HL-60/S4 treated with phorbol 12-myristate 13-acetate at 8.2 ng/mL for 4 days and 3 days (cell line): Measurements from ENCODE around the gene PCBP3.

ENCODE experiments used
- in situ Hi-C: fragments of 300-500 bp; cut with MboI; formaldehyde crosslinking; loops from 2 replicates; pipeline ENCODE4 v1.15.0; 2022; ENCODE audit warnings: low sequenced_read_pairs

PCBP3 gene

GRCh38 chr21:45778686-45779085 is 135.2 kb downstream of the PCBP3 start:
- in situ Hi-C loops = no loop called here

DNA sequence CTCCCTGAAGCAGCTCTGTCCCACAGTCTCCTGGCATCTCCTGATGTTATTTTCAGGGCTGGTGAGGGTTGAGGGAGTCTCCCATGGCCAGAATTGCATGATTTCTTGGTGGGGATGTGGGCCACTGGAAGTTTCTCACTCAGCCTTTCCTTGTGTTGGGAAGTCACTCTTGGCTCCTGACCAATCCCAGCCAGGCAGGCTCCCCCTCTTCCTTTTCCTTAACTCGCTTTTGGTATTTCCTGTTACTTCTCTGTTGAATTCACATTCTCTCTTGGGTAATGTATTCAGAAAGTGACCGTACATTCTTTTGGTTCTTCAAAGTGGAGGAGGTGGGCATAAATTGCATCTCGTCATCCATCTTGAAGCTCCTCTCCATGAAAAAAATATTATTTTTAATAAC is 135.7 kb downstream of the PCBP3 start:
- in situ Hi-C loops = no loop called here

GRCh38 chr21:45780647-45781046 is 137.1 kb downstream of the PCBP3 start:
- in situ Hi-C loops = no loop called here

GRCh38 chr21:45781741-45782140 is 138.2 kb downstream of the PCBP3 start:
- in situ Hi-C loops = no loop called here

DNA sequence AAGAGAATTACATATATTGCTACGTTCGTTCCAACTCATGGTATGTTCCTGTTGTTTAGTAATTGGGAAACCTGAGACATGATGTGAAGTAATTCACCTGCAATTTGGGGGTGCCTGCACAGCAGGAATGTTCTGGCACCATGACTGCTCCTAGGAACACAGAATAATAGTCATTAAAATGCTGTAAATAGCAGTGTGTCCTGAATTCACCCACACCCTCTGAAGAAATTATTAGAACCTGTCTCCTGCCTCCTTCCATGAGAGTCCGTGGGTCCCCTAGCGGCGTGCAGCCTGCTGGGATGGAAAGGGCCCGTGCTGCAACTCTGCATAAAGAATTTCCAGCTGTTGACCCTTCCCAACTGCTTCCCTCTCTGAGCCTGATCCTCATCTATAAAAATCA is 143.1 kb downstream of the PCBP3 start:
- in situ Hi-C loops = no loop called here

DNA sequence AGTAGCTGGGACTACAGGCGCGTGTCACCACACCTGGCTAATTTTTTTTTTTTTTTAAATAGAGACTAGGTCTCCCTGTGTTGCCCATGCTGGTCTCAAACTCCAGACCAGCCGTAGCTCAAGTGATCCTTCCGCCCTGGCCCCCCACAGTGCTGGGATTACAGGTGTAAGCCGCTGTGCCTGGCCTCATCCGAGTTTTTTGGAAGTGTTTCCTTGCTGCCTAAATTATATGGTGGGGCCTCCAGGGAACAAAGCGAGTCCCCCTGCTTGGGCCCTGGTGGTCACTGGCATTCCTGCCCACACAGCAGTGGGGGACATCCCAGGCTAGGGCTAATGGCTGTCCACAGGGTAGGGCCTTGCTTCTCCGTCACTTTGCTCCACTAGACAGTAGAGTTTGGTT is 143.8 kb downstream of the PCBP3 start:
- in situ Hi-C loops = no loop called here

GRCh38 chr21:45788198-45788597 is 144.7 kb downstream of the PCBP3 start:
- in situ Hi-C loops = no loop called here

DNA sequence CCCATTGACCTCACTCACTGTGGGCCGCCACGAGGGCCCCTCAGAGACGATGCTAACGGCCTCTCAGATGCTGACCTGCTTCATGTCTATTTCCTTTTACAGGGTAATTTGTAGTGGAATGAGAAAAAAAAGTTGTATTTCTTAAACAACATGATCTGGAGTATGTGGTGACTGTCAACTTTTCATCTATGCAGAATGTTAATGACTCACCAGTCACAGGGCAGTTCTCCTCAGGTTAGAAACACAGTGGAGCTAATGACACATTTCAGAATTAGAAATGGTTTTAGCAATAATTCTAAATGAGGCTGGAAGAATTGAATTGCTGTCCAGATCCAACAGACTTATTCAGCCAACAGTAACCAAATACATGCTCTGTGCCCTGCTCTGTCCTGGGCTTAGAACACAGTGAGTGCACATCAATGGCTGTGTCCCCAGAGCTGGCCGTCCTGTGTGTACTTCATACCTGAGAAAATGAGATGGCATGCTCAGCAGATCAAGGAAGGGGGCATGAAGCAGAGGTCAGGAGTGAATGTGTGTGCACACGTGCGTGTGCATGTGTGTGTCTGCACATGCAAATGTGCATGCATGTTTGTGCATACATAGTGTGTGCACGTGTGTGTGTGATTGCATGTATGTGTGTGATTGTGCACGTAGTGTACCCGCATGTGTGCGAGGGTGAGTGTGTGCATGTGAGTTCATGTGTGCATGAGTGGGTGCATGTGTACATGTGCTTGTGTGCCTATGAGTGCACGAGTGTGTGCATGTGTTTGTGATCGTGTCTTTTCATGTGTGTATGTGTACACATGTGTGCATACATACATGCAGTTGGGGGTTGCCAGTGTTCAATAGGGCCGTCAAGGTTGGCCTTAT is 145.3 kb downstream of the PCBP3 start:
- in situ Hi-C loops = no loop called here

DNA sequence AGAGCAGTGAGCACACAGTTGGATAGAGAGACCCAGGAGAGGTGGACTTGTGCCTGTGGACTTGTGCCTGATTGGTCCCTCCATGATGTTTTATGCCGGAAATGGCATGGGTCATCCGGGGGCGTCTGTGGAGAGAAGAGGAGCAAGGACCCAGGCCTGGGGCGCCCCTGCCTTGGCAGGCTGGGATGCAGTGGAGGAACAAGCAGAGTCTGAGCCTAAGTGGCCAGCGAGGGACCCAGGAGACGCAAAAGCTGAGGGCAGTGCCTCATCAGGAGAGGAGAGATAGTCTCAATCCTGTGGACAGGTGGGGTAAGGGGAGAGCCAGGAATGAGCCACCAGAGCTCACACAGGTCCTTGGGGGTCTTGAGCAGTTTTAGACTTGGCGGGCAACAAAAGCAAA is 146.9 kb downstream of the PCBP3 start:
- in situ Hi-C loops = no loop called here

- in situ Hi-C loops = no loop called here
Measured at GRCh38 chr21:45791562-45792418, 148.3 kb downstream of the PCBP3 start.

DNA sequence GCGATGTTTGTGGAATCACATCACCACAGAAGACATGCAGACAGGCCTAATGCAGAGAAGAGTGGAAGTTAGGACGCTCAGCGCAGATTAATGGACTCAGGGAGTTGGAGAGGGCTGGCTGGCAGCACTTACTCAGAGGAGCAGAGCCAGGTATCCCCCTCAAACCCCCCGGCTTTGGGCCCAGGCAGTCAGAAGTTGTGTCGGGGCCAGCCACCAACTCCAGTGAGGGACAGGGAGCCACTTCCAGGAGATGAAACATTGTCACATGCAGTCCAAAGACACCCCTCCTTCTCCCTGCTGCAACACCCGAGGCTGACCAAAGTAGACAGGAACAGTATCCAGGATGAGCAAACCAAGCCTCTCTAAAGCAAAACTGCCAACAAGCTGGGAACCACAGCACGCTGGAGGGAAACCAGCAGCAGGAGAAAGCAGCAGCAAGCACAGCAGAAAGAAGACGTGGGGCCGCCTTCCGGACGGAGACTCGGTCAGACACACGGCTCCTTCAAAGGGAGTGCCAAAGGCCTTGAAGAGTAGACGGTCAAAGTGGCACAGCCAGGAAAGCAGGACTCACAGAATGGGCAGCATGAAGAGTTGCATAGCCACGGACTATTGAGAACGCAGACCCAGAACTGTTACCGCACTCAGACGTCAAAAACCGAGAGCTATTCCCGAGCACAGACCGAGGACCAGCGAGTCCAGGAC is 149.3 kb downstream of the PCBP3 start:
- in situ Hi-C loops = no loop called here

GRCh38 chr21:45794027-45794426 is 150.5 kb downstream of the PCBP3 start:
- in situ Hi-C loops = no loop called here

GRCh38 chr21:45796003-45796402 is 152.5 kb downstream of the PCBP3 start:
- in situ Hi-C loops = no loop called here

DNA sequence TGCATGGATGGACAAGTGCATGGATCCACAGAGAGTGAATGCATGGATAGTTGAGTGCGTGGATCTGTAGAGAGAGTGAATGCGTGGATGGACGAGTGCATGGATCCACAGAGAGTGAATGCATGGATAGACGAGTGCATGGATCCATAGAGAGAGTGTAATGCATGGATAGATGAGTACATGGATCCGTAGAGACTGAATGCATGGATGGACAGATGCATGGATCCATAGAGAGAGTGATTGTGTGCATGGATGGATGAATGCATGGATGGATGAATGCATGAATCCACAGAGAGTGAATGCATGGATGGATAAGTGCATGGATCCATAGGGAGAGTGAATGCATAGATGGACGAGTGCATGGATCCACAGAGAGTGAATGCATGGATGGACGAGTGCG is 153.8 kb downstream of the PCBP3 start:
- in situ Hi-C loops = no loop called here

DNA sequence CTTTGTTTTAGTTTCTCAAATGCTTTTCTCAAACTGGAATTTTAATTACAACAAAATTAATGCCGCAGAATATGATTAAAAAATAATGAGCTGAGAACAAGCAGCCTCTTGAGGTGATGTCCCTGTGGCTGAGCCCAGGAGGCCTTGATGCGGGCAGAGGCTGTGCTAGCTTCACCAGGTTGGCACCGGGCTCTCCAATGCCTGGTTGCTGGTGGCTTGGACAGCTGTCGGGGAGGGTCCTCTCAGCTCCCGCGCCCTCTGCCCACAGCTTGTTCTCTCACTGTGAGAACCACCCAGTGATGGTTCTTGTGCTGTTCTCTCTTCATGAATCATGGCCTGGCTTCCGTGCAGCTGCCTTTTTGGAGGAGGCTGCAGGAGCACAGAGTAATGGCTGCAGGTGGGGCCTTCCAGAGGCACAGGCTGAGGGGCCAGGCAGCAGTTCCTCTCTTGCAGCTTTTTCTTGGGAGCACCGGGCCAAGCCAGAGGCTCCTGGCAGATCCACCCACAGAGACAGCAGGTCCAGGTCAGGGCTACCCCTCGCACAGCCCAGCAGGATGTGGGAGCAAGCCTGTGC is 156.3 kb downstream of the PCBP3 start:
- in situ Hi-C loops = loop anchor here (25.0 kb wide), 3 partner anchors 238 to 513 kb away; partner anchors contain the start of gene POFUT2

- in situ Hi-C loops = loop anchor here (25.0 kb wide), 3 partner anchors 238 to 513 kb away; partner anchors contain the start of gene POFUT2
Measured at GRCh38 chr21:45800339-45801080, 157.0 kb downstream of the PCBP3 start.

DNA sequence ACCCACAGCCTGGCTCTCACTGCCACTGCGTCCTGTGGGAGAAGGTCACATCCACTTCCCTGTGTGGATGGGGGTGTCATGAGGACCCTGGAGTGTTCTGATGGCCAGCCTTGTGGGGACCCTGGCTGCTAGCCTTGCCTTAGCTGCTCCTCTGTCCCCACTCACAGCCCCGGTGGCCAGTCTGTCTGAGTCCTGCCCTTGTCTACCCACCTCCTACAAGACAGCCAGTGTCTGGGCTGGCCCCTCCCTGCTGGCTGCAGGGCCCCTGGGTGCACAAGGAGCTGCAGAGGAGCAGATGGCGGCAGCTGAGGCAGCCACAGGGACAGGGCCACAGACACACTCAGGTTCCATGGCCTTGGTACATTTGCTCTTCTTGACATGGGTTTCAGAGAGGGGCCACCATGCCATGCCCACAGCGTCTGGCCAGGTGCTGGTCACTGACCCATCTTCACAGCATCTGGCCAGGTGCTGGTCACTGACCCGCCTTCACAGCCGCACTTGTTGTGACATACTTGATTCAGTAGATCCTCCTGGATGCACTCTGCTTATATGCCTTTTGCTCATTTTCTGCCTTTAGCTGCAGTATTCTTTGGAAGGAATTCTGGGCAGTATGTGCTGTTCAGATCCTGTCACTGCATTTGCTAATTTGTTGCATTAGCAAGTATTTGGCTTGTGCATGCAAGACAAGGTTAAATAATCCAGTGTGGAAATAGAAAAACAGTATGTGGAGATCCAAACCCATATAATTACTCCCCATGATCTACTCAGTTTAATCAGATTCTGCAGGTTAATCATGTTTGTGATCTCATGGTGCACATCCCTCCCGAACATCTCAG is 157.8 kb downstream of the PCBP3 start:
- in situ Hi-C loops = loop anchor here (25.0 kb wide), 3 partner anchors 239 to 514 kb away; partner anchors contain the start of gene POFUT2

GRCh38 chr21:45801989-45802388 is 158.5 kb downstream of the PCBP3 start:
- in situ Hi-C loops = loop anchor here (25.0 kb wide), 3 partner anchors 240 to 515 kb away; partner anchors contain the start of gene POFUT2

DNA sequence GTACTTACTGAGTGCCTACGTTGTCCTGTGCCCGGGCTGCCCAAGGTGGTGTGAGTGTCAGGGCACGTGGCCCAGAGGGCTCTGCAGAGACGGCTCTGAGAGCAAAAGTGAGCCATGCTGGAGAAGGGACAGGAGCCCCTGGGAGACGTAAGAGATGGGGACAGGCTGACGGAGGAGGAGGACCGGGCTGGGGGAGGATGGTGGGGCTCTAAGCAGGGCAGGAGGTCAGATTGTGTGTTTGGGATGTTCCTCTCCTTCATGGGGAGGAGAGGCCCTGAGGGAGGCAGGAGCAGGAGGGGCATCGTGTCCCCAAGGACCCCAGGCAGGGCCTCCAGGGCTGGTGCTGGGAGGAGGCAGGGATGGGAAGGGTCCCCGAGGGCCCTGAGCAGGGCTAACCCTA is 158.9 kb downstream of the PCBP3 start:
- in situ Hi-C loops = loop anchor here (25.0 kb wide), 3 partner anchors 240 to 515 kb away; partner anchors contain the start of gene POFUT2
